Hepatocyte (in vitro differentiated cells): ENCODE data around the gene CYB561. TPM values are rescaled to one million over a fixed set of nuclear protein-coding genes. Genes with fewer than 3 reads are reported as not detected.

Experiments used
- DNase-seq: peaks from one replicate; pipeline ENCODE4 v3.0.0-alpha.2; 2016; ENCODE audit warnings: low spot score
- H2AFZ ChIP-seq: fragments of 200-600 bp; sonication (generic); 2 replicates; pipeline ENCODE4 v1.6.0; 2016; ENCODE audit warnings: antibody characterized with exemption, mild to moderate bottlenecking
- H3K27ac ChIP-seq: fragments of 200-600 bp; sonication (generic); 2 replicates; pipeline ENCODE4 v1.5.1; 2016; ENCODE audit warnings: mild to moderate bottlenecking
- H3K27me3 ChIP-seq: fragments of 200-600 bp; sonication (generic); 2 replicates; pipeline ENCODE4 v1.6.1; 2016
- H3K36me3 ChIP-seq: fragments of 200-600 bp; sonication (generic); replicated peaks from 2 replicates; pipeline ENCODE4 v1.5.1; 2016; ENCODE audit warnings: low read depth; ENCODE audit not compliant: insufficient read depth
- H3K4me1 ChIP-seq: fragments of 200-600 bp; sonication (generic); 2 replicates; pipeline ENCODE4 v1.5.1; 2016; ENCODE audit warnings: mild to moderate bottlenecking, moderate library complexity; ENCODE audit not compliant: insufficient read depth
- H3K4me2 ChIP-seq: fragments of 200-600 bp; sonication (generic); 2 replicates; pipeline ENCODE4 v1.6.0; 2016
- H3K4me3 ChIP-seq: fragments of 200-600 bp; sonication (generic); 2 replicates; pipeline ENCODE4 v1.5.1; 2016; ENCODE audit warnings: mild to moderate bottlenecking
- H3K79me2 ChIP-seq: fragments of 200-600 bp; sonication (generic); 2 replicates; pipeline ENCODE4 v1.6.0; 2017; ENCODE audit warnings: mild to moderate bottlenecking
- H3K9me2 ChIP-seq: fragments of 200-600 bp; sonication (generic); replicated peaks from 2 replicates; pipeline ENCODE4 v1.6.0; 2017; ENCODE audit warnings: mild to moderate bottlenecking; ENCODE audit not compliant: insufficient read depth
- H3K9me3 ChIP-seq: fragments of 200-600 bp; sonication (generic); 2 replicates; pipeline ENCODE4 v1.5.1; 2016; ENCODE audit warnings: low read depth, mild to moderate bottlenecking
- H4K20me1 ChIP-seq: fragments of 200-600 bp; sonication (generic); 2 replicates; pipeline ENCODE4 v1.6.0; 2016; ENCODE audit warnings: mild to moderate bottlenecking; ENCODE audit not compliant: insufficient read depth, poor library complexity, severe bottlenecking
- EZH2 ChIP-seq: fragments of 200-600 bp; sonication (generic); IDR thresholded peaks from 2 replicates; pipeline ENCODE4 v1.6.1; 2016; ENCODE audit warnings: antibody characterized with exemption, mild to moderate bottlenecking, borderline replicate concordance
- EZH2phosphoT487 ChIP-seq: fragments of 200-600 bp; sonication (generic); IDR thresholded peaks from one replicate; pipeline ENCODE4 v1.6.1; 2018; ENCODE audit warnings: antibody characterized with exemption, mild to moderate bottlenecking, low read depth, moderate library complexity; ENCODE audit not compliant: unreplicated experiment, severe bottlenecking
- WGBS: methylation state at CpG from one replicate; pipeline ENCODE4 v1.1.6; 2016; ENCODE audit warnings: low lambda C conversion rate; ENCODE audit errors: missing lambda C conversion rate; 5-methylcytosine and 5-hydroxymethylcytosine counted together
- polyA plus RNA-seq: library from polyadenylated mRNA; unstranded; fragments of >200 nt; fragmentation: Nextera tagmentation; extraction: Ambion mirVana; gene quantifications from 2 replicates; pipeline ENCODE4 v1.2.1, GENCODE V29; 2016
- total RNA-seq: library from RNA; depleted of rRNA; stranded (reverse); fragments of >200 nt; gene quantifications from 2 replicates; pipeline ENCODE4 v1.2.3, GENCODE V29; 2014
- TF ChIP-seq, protein P1 (sequence below): fragments of 200-600 bp; sonication (generic); IDR thresholded peaks from 2 replicates; pipeline ENCODE4 v1.5.1; 2016; ENCODE audit warnings: antibody characterized with exemption, mild to moderate bottlenecking; ENCODE audit not compliant: poor library complexity

Gene CYB561
- total and polyA plus RNA-seq, 2 experiments from 2014 or later = 12.9 to 20.2 TPM

DNA sequence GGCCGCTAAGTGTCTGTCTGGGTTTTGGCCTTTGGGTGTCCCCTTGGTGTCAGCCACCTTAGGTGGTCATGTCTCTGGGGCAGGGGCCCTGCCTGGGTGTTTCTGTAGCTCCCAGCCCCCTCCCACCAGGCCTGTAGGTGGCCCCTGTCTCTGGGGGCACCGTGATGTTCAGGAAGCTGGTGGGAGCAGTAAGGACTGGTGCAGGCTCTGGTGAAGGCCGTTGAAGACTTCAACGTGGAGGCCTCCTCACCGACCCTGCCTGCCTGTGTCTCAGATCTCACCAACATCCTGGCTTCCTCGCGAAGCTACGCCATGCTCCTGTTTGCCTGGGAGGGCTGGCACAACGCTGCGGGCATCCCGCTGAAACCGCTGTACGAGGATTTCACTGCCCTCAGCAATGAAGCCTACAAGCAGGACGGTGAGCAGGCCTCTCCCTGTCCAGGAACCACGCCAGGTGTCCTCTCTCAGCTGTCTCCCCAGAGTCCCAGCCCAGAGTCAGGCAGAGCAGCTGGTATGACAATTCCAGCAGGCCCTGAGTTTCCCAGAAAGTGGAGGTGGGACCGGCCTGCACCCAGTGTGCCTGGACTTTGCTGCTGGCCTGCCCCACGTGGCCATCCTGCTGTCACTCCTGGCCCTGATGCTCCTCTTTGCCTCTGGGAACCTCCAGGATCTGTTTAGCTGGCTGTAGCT is 33.5 kb upstream of the CYB561 start:
- Histone ChIP-seq H3K27ac (no peak overlapping the region), H3K4me3 (no peak overlapping the region)

DNA sequence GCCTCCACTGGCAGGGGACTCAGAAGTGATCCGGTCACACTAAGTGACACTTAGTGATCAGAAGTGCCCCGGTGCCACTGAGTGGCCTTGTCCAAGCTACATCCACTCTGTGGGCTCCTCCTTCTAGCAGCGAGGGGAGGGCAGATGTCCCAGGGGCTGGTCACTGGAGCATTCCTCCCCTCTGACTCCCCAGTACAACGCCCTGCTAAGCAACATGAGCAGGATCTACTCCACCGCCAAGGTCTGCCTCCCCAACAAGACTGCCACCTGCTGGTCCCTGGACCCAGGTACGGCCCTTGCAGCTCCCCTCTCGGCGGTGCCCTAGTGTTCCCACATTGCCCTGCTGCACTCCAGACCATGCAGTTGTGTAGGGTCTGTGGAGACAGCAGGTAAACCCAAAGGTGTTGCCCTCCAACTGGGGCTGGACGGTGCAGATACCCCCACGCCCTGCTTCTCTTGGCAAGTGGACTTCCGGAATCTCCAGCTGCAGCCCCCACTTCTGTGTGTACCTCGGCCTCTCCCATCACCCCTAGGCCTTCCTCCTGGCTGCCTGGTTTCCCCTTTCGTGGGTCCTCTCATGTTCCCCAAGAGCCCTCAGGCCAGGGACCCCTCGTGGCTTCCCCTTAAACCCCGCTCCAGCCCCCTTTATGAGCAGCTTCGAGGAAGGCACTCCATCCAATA is 32.8 kb upstream of the CYB561 start:
- Histone ChIP-seq H3K4me3 (no peak overlapping the region), H3K27ac (no peak overlapping the region), H2AFZ (no peak overlapping the region), H3K4me2 (peak overlapping the region; percentile 95), H3K36me3 (no peaks in the 10 kb centered on the region), H3K9me2 (no peaks in the 10 kb centered on the region), H3K9me3 (no peaks in the 10 kb centered on the region), H4K20me1 (no peaks in the 10 kb centered on the region), H3K4me1 (peaks cover 17% of the 10 kb centered on the region), H3K79me2 (no peaks in the 10 kb centered on the region), H3K27me3 (peaks cover 14% of the 10 kb centered on the region)
- WGBS = 47% methylated on average over 16 of the region's 16 CpGs
- TF ChIP-seq, protein P1, sequence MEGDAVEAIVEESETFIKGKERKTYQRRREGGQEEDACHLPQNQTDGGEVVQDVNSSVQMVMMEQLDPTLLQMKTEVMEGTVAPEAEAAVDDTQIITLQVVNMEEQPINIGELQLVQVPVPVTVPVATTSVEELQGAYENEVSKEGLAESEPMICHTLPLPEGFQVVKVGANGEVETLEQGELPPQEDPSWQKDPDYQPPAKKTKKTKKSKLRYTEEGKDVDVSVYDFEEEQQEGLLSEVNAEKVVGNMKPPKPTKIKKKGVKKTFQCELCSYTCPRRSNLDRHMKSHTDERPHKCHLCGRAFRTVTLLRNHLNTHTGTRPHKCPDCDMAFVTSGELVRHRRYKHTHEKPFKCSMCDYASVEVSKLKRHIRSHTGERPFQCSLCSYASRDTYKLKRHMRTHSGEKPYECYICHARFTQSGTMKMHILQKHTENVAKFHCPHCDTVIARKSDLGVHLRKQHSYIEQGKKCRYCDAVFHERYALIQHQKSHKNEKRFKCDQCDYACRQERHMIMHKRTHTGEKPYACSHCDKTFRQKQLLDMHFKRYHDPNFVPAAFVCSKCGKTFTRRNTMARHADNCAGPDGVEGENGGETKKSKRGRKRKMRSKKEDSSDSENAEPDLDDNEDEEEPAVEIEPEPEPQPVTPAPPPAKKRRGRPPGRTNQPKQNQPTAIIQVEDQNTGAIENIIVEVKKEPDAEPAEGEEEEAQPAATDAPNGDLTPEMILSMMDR = peak; percentile 68
- TF ChIP-seq EZH2phosphoT487 (no peak), EZH2 (no peak)
- peak; percentile 90 for DNase-seq

More for the DNA sequence above, 33.5 kb upstream of the CYB561 start:
- peaks cover 17% of the 10 kb centered on the region for H3K4me1 ChIP-seq
- 91% methylated on average over 17 of the region's 17 CpGs for WGBS
- no peak for DNase-seq
- TF ChIP-seq, protein P1 = no peak
- TF ChIP-seq EZH2 (no peak), EZH2phosphoT487 (no peak)
- H2AFZ ChIP-seq = no peak overlapping the region
- H3K36me3 ChIP-seq = no peaks in the 10 kb centered on the region
- H3K9me3 ChIP-seq = no peaks in the 10 kb centered on the region
- no peaks in the 10 kb centered on the region for H3K79me2 ChIP-seq
- no peaks in the 10 kb centered on the region for H3K9me2 ChIP-seq
- H4K20me1 ChIP-seq = no peaks in the 10 kb centered on the region
- H3K27me3 ChIP-seq = peaks cover 14% of the 10 kb centered on the region
- H3K4me2 ChIP-seq = no peak overlapping the region

DNA sequence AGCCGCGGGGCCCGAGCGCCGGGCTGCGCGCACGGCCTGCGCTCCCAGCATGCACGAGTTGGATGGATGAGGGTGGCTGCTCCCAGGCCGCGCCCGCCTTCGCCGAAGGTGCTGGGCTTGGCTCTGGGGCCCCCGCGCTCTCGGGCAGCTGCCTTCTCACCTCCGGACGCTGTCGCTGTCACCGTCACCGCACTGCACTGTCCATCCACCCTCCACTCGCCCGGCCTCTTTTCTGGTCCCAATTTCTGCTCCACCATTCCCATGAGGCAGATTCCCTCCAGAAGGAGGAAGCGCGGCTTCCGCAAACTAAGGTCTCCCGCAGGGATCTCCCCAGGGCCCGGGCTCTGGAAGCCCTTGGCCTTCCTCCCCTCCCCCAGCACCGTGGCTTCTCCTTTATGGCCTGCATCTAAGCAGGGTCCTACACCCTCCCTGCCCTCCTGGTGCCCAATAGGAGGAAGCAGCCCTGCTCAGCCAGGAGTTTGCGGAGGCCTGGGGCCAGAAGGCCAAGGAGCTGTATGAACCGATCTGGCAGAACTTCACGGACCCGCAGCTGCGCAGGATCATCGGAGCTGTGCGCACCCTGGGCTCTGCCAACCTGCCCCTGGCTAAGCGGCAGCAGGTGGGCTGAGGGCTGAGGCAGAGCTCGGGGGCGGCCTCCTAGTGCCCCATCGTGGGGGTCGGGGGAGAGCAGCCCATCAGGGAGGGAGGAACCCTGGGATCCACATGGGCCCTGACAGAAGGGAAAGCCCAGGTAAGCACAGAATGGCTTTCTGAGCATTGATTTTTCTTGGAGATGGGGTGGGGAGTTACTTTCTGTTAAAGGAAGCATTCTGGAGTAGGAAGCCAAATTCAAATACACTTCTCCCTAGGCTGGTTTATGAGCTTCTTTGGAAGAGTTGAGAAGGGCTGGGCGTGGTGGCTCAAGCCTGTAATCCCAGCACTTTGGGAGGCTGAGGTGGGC is 31.7 kb upstream of the CYB561 start:
- TF ChIP-seq EZH2phosphoT487 (no peak), EZH2 (no peak)
- TF ChIP-seq, protein P1 = no peak
- H4K20me1 ChIP-seq = no peaks in the 10 kb centered on the region
- peaks cover 17% of the 10 kb centered on the region for H3K4me1 ChIP-seq
- peak; percentile 41 for DNase-seq
- H3K4me2 ChIP-seq = peak overlapping the region; percentile 95
- H3K27me3 ChIP-seq = peaks cover 14% of the 10 kb centered on the region
- no peaks in the 10 kb centered on the region for H3K79me2 ChIP-seq
- H3K27ac ChIP-seq = peak overlapping the region; percentile 92
- H2AFZ ChIP-seq = peak overlapping the region; percentile 20
- H3K9me2 ChIP-seq = no peaks in the 10 kb centered on the region
- 19% methylated on average over 41 of the region's 44 CpGs for WGBS
- no peaks in the 10 kb centered on the region for H3K36me3 ChIP-seq
- no peak overlapping the region for H3K4me3 ChIP-seq
- no peaks in the 10 kb centered on the region for H3K9me3 ChIP-seq
